Naive B cell (primary cell): ENCODE data around the gene ST3GAL2. TPM values are rescaled to one million over a fixed set of nuclear protein-coding genes. Genes with fewer than 3 reads are reported as not detected.
"Not testable (repeated sequence)": the region's sequence is repeated elsewhere in the genome, so short reads cannot be mapped to it uniquely, and the experiment has no call there.

Experiments used
- ATAC-seq, 2 donors: fragments of 150-1000 bp; cut with Tn5 transposase; 2 replicates each; pipeline ENCODE4 v1.10.0; 2021; ENCODE audit warnings: low read depth in 2 of 2, mild to moderate bottlenecking in 2 of 2, moderate library complexity in 2 of 2
- DNase-seq: peaks from one replicate; pipeline ENCODE4 v3.0.0; 2022
- H3K27ac Mint-ChIP-seq, 6 donors: one replicate each; pipeline ENCODE4 v1.8.0; 2020 to 2022; ENCODE audit warnings: mild to moderate bottlenecking in 6 of 6, mixed read lengths in 6 of 6, moderate library complexity in 5 of 6, inconsistent platforms in 2 of 6
- H3K27me3 Mint-ChIP-seq, 3 donors: one replicate each; pipeline ENCODE4 v1.8.0; 2021 to 2022; ENCODE audit warnings: mixed read lengths in 3 of 3, mild to moderate bottlenecking in 1 of 3
- H3K36me3 Mint-ChIP-seq, 2 donors: one replicate each; pipeline ENCODE4 v1.8.0; 2020 to 2022; ENCODE audit warnings: mixed read lengths in 2 of 2, inconsistent platforms in 1 of 2, mild to moderate bottlenecking in 1 of 2
- H3K4me1 Mint-ChIP-seq, 3 donors: one replicate each; pipeline ENCODE4 v1.8.0; 2020 to 2022; ENCODE audit warnings: mixed read lengths in 3 of 3, inconsistent platforms in 1 of 3, mild to moderate bottlenecking in 1 of 3, moderate library complexity in 1 of 3
- H3K4me3 Mint-ChIP-seq, 8 donors: one replicate each; pipeline ENCODE4 v1.8.0; 2020 to 2022; ENCODE audit warnings: mild to moderate bottlenecking in 8 of 8, mixed read lengths in 8 of 8, moderate library complexity in 8 of 8, inconsistent platforms in 2 of 8
- H3K9me3 Mint-ChIP-seq, 7 donors: one replicate each; pipeline ENCODE4 v1.8.0; 2020 to 2022; ENCODE audit warnings: mixed read lengths in 7 of 7, mild to moderate bottlenecking in 5 of 7, inconsistent platforms in 2 of 7, moderate library complexity in 1 of 7
- polyA plus RNA-seq, 6 donors: library from polyadenylated mRNA; unstranded; fragments of 300-500 nt; fragmentation: Illumina TruSeq; gene quantifications; one replicate each; pipeline ENCODE4 v1.2.3, GENCODE V29; 2021; ENCODE audit warnings: low read depth in 6 of 6

Gene ST3GAL2
- polyA plus RNA-seq, 6 donors from 2014 or later = 12.7 to 28.7 (median 22.3) TPM

- H3K9me3 Mint-ChIP-seq = no peaks in the 10 kb centered on the region
- no peaks in the 10 kb centered on the region for H3K27me3 Mint-ChIP-seq
- no peak for ATAC-seq
- peak overlapping the region in 4 of 8 donors; percentile 6 to 83 (median 54) for H3K4me3 Mint-ChIP-seq
- no peak for DNase-seq
- H3K27ac Mint-ChIP-seq = peak overlapping the region; percentile 69 to 99 (median 90)
- H3K36me3 Mint-ChIP-seq = no peaks in the 10 kb centered on the region
- peaks cover 41 to 72% (median 66%) of the 10 kb centered on the region in 3 donors for H3K4me1 Mint-ChIP-seq
Measured at GRCh38 chr16:70427786-70428177, 11.1 kb downstream of the ST3GAL2 start.

GRCh38 chr16:70422543-70422942, 16.4 kb downstream of the ST3GAL2 start:
- Mint-ChIP-seq H3K36me3 (no peaks in the 10 kb centered on the region), H3K4me1 (peaks cover 55 to 76% (median 70%) of the 10 kb centered on the region in 3 donors), H3K4me3 (peak overlapping the region in 1 of 8 donors; percentile 13), H3K9me3 (no peaks in the 10 kb centered on the region), H3K27ac (peak overlapping the region in 3 of 6 donors; percentile 38 to 85 (median 47)), H3K27me3 (no peaks in the 10 kb centered on the region)
- DNase-seq = no peak
- ATAC-seq = no peak

GRCh38 chr16:70421473-70422311, 17.2 kb downstream of the ST3GAL2 start:
- peaks cover 58 to 77% (median 71%) of the 10 kb centered on the region in 3 donors for H3K4me1 Mint-ChIP-seq
- no peaks in the 10 kb centered on the region for H3K36me3 Mint-ChIP-seq
- peak overlapping the region in 5 of 6 donors; percentile 16 to 70 (median 54) for H3K27ac Mint-ChIP-seq
- peak overlapping the region in 2 of 8 donors; percentile 12 to 17 for H3K4me3 Mint-ChIP-seq
- H3K27me3 Mint-ChIP-seq = no peaks in the 10 kb centered on the region
- ATAC-seq = no peak
- H3K9me3 Mint-ChIP-seq = no peaks in the 10 kb centered on the region
- DNase-seq = no peak

- Mint-ChIP-seq H3K9me3 (no peaks in the 10 kb centered on the region), H3K27me3 (no peaks in the 10 kb centered on the region), H3K27ac (peak overlapping the region in 3 of 6 donors; percentile 21 to 70 (median 32)), H3K4me1 (peaks cover 65 to 83% (median 78%) of the 10 kb centered on the region in 3 donors), H3K36me3 (no peaks in the 10 kb centered on the region), H3K4me3 (no peak overlapping the region)
- DNase-seq = no peak
- no peak for ATAC-seq
Measured at GRCh38 chr16:70421014-70421413, 17.9 kb downstream of the ST3GAL2 start.

GRCh38 chr16:70419384-70420327, 19.2 kb downstream of the ST3GAL2 start:
- H3K4me1 Mint-ChIP-seq = peaks cover 65 to 82% (median 77%) of the 10 kb centered on the region in 3 donors
- peak overlapping the region in 5 of 8 donors; percentile 51 to 82 (median 63) for H3K4me3 Mint-ChIP-seq

GRCh38 chr16:70418993-70419318, 19.9 kb downstream of the ST3GAL2 start:
- H3K9me3 Mint-ChIP-seq = no peaks in the 10 kb centered on the region
- no peaks in the 10 kb centered on the region for H3K27me3 Mint-ChIP-seq
- no peak for ATAC-seq
- H3K36me3 Mint-ChIP-seq = no peaks in the 10 kb centered on the region
- DNase-seq = no peak
- peak overlapping the region in 4 of 6 donors; percentile 63 to 93 (median 85) for H3K27ac Mint-ChIP-seq
- peaks cover 68 to 86% (median 80%) of the 10 kb centered on the region in 3 donors for H3K4me1 Mint-ChIP-seq
- H3K4me3 Mint-ChIP-seq = peak overlapping the region in 5 of 8 donors; percentile 59 to 85 (median 69)

More at GRCh38 chr16:70419384-70420327, 19.2 kb downstream of the ST3GAL2 start:
- Mint-ChIP-seq H3K27me3 (no peaks in the 10 kb centered on the region), H3K36me3 (no peaks in the 10 kb centered on the region), H3K27ac (peak overlapping the region in 4 of 6 donors; percentile 36 to 93 (median 70)), H3K9me3 (no peaks in the 10 kb centered on the region)
- no peak for DNase-seq
- ATAC-seq = no peak

- Mint-ChIP-seq H3K4me3 (peak overlapping the region in 7 of 8 donors; percentile 8 to 85 (median 69)), H3K9me3 (no peaks in the 10 kb centered on the region), H3K27ac (peak overlapping the region in 5 of 6 donors; percentile 63 to 93 (median 82)), H3K4me1 (peaks cover 68 to 86% (median 80%) of the 10 kb centered on the region in 3 donors), H3K36me3 (no peaks in the 10 kb centered on the region), H3K27me3 (no peaks in the 10 kb centered on the region)
- no peak for ATAC-seq
- no peak for DNase-seq
Measured at GRCh38 chr16:70418274-70418992, 20.5 kb downstream of the ST3GAL2 start.

GRCh38 chr16:70417661-70418060, 21.2 kb downstream of the ST3GAL2 start:
- DNase-seq (no peak), ATAC-seq (no peak)
- H3K4me3 Mint-ChIP-seq = peak overlapping the region; percentile 2 to 90 (median 60)
- H3K36me3 Mint-ChIP-seq = no peaks in the 10 kb centered on the region
- H3K27me3 Mint-ChIP-seq = no peaks in the 10 kb centered on the region
- no peaks in the 10 kb centered on the region for H3K9me3 Mint-ChIP-seq
- H3K27ac Mint-ChIP-seq = peak overlapping the region; percentile 44 to 98 (median 89)
- peaks cover 65 to 79% (median 74%) of the 10 kb centered on the region in 3 donors for H3K4me1 Mint-ChIP-seq

- DNase-seq (peak; percentile 71), ATAC-seq (peak; percentile 98)
- H3K4me3 Mint-ChIP-seq = peak overlapping the region; percentile 12 to 90 (median 62)
- peak overlapping the region; percentile 44 to 98 (median 89) for H3K27ac Mint-ChIP-seq
- H3K27me3 Mint-ChIP-seq = no peaks in the 10 kb centered on the region
- no peaks in the 10 kb centered on the region for H3K9me3 Mint-ChIP-seq
- H3K4me1 Mint-ChIP-seq = peaks cover 59 to 72% (median 69%) of the 10 kb centered on the region in 3 donors
- peaks cover 0 to 3% of the 10 kb centered on the region in 2 donors for H3K36me3 Mint-ChIP-seq
Measured at GRCh38 chr16:70416748-70417616, 21.9 kb downstream of the ST3GAL2 start.

- DNase-seq, H3K27ac Mint-ChIP-seq, H3K36me3 Mint-ChIP-seq, H3K9me3 Mint-ChIP-seq, H3K27me3 Mint-ChIP-seq, H3K4me3 Mint-ChIP-seq, ATAC-seq: not testable (repeated sequence)
- H3K4me1 Mint-ChIP-seq = peaks cover 41 to 51% (median 44%) of the 10 kb centered on the region in 3 donors
Measured at GRCh38 chr16:70413572-70413971, 25.3 kb downstream of the ST3GAL2 start.

- Mint-ChIP-seq H3K9me3 (no peaks in the 10 kb centered on the region), H3K4me1 (peaks cover 37 to 51% (median 44%) of the 10 kb centered on the region in 3 donors), H3K4me3 (no peak overlapping the region)
Measured at GRCh38 chr16:70412385-70412784, 26.5 kb downstream of the ST3GAL2 start.

GRCh38 chr16:70410734-70411133, 28.2 kb downstream of the ST3GAL2 start:
- peaks cover 0 to 9% of the 10 kb centered on the region in 2 donors for H3K36me3 Mint-ChIP-seq
- peaks cover 27 to 51% (median 44%) of the 10 kb centered on the region in 3 donors for H3K4me1 Mint-ChIP-seq
- no peak overlapping the region for H3K4me3 Mint-ChIP-seq
- H3K27me3 Mint-ChIP-seq = no peaks in the 10 kb centered on the region
- ATAC-seq (no peak), DNase-seq (no peak)
- no peaks in the 10 kb centered on the region for H3K9me3 Mint-ChIP-seq
- peak overlapping the region in 1 of 6 donors; percentile 24 for H3K27ac Mint-ChIP-seq

More at GRCh38 chr16:70412385-70412784, 26.5 kb downstream of the ST3GAL2 start:
- peaks cover 0 to 9% of the 10 kb centered on the region in 2 donors for H3K36me3 Mint-ChIP-seq
- DNase-seq = no peak
- H3K27me3 Mint-ChIP-seq = no peaks in the 10 kb centered on the region
- ATAC-seq = no peak
- peak overlapping the region in 2 of 6 donors; percentile 21 to 52 for H3K27ac Mint-ChIP-seq
